GM18526 (cell line): ENCODE data around the gene PDE8A.

Experiments
- POLR2A ChIP-seq: IDR thresholded peaks from 3 replicates; pipeline ENCODE4 v1.6.1; 2011; ENCODE audit not compliant: insufficient read length; ENCODE audit errors: extremely low read depth

The PDE8A gene

DNA sequence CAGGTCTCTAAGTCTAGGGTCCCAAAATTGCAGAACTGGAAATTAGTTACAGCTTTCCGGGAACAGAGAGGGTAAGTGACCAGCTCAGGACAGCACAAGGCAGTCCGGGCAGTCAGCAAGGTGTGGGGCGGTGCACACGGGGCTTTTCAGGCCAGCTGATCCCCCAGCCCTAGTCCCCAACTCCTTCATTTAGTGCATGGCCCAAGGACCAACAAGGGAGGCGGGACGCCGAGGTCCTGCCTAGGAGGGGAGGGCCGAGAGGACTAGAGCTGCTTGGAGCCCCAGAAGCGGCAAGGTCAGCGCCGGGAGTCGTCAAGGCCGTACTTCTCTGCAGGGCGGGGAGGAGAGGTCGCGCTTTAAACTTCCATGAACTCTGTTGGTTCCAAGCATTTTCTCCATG lies 2.0 kb upstream of the PDE8A start:
- no peak for TF ChIP-seq POLR2A

GRCh38 chr15:84980196-84981053 lies 1.2 kb upstream of the PDE8A start:
- TF ChIP-seq POLR2A = peak; percentile 48

DNA sequence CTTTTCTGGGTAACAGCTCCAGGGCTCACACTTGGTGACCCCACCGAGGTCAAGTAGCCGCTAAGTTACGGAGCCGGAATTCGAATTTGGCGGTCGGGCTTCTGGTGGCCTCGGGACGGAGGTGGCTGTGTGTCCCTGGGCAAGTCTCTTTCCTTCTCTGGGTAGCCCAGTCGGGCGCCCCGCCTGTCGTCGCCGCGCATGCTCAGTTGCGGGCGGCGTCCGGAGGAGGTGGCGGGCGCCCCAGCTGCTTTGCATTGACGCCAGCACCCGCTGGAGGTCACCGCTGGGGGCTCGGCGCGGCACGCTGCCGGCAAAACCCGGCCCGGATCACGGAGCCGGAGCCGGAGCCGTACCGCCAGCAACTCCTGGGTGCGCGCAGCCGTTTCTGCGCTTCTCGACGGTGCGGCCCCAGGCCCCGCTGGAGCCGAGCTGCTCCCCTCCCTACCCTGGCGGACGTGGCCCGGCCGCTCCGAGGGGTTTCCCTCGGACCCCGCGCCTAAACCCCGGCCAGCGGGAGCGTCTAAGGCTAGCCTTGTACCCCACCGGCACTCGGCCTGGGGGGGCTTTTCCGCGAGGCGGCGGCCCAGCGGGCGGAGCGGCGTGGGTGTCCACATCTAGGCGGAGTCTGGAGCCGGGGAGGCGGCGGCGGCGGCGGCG lies 474 bp upstream of the PDE8A start:
- TF ChIP-seq POLR2A = peak; percentile 15

GRCh38 chr15:84982301-84982920 lies 755 bp downstream of the PDE8A start:
- TF ChIP-seq POLR2A = peak; percentile 57

DNA sequence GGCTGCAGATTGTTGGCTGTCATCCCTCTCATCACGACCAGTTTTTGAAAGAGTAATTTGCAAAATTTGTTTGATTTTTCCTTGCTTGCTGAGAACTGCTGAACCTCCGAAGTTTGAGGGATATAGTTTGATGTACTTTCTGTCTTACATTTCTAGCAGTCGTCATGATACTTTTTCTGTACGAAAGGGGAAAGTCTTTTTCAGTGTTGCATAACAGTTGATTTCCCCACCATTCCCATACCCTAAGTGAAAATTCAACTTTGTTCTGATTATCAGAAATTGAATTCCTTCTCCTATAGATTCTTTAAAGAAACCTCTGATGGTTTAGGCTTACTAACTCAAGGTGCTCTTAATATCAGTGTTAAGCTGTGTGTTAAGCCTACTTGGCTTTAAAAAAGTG lies 1.6 kb downstream of the PDE8A start:
- TF ChIP-seq POLR2A = no peak

DNA sequence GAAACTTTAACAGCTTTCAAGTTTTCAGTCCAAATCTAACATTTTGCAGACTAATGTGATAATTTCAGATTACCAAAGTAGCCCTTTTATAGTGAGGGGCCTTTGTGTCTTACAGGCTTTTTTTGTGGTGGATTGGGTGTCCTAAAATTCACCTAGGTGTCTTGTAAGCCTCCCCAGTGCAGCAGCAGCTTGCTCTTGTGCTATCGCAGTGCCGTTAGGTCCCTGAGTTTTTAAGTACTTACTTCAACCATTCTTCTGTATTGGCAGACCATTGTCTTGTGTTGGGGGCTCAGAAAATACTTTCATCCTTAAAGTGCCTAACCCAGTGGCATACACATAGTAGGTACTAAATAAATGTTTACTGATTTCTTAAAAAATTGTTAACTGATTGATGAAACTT lies 2.1 kb downstream of the PDE8A start:
- TF ChIP-seq POLR2A = no peak

DNA sequence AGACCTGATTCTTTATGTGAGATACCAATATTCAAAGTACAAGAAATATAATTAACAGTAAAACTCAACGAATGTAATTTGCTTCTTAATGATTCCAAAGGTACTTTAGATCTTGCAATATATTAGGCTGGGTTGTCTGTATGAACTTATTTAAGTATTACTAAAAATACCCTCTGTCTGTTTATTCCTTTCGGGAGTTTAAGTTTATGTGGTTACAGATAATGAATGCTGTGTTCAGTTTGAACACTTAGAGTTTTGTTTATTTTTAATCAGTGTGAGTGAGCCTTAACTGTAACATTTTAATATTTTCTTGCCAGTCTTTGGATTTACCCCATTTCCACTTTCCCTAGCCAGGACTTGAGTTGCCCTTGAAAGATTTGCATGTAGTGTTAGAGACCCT lies 3.5 kb downstream of the PDE8A start:
- TF ChIP-seq POLR2A = no peak

DNA sequence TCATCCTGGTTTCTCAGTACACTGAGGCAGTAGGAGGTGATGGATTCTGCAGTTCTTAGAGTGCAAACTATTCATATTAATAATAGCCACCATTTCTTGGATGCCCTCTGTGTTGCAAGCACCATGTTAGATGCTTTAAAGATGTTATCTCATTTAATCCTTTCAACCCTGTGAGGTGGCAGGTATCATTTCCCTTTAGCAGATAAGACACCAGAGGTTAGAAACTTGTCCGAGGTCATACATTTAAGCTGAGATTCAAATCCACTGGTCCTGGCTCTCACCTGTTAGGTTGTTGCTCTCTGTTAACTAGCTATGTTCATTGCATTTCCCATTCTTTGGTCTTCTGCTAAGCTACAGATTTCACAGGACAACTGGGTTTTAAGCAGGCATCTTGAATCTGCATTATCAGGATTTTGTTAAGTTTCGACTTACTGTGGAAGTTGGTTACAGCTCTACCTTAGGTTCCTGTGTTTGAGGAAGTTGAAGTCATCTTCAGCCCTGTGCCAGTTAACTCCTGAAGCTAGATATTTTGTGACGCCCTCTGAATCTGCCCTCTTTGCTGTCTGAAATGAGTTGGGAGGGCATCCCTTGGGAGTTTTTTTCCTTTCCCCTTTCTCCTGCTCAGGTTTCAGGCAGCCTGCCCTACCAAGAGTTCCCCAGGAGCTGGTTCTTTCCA lies 6.4 kb downstream of the PDE8A start:
- no peak for TF ChIP-seq POLR2A

GRCh38 chr15:84988909-84989644 lies 7.4 kb downstream of the PDE8A start:
- no peak for TF ChIP-seq POLR2A

- TF ChIP-seq POLR2A = no peak
Measured at GRCh38 chr15:84990507-84990906, 8.9 kb downstream of the PDE8A start.

DNA sequence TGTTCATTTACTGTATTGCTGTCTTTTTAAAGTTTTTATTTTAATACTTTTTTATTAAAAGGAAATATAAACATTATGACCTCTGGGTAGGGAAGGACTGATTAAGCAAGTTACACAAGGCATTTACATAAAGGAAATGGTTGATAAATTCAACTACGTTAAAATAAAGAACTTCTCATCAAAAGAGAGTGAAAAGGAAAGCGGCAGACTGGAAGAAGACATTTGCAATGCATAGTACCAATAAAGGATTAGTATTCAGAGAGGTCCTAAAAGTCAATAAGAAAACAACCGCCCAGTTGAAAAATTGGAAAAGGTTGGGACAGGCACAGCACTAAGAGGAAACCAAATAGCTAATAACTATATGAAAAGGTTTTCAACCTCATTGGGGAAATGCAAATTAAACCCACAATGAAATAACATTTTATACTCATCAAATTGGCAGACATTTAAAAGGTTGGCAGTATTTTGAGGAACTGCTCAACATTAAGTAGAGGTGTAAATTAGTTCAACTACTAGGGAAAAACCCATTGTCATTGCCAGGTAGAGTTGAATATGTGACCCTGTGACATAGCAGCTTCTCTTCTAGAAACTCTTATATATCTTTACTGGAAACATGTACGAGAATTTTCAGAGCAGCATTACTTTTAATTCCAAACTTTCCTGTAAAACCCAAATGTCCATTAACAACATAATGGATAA lies 9.5 kb downstream of the PDE8A start:
- TF ChIP-seq POLR2A = no peak

- TF ChIP-seq POLR2A = no peak
Measured at GRCh38 chr15:84992157-84992944, 10.7 kb downstream of the PDE8A start.

- no peak for TF ChIP-seq POLR2A
Measured at GRCh38 chr15:84996055-84996454, 14.4 kb downstream of the PDE8A start.

- TF ChIP-seq POLR2A = no peak
Measured at GRCh38 chr15:85000189-85000864, 18.7 kb downstream of the PDE8A start.
